NCI-H82 (cell line): Measurements from ENCODE around the gene PLEKHD1.
"Not testable (repeated sequence)": the region's sequence is repeated elsewhere in the genome, so short reads cannot be mapped to it uniquely, and the experiment has no call there.

Source experiments
- DNase-seq: peaks from one replicate; lab custom pipeline; 2025; lab: John Stamatoyannopoulos, UW

The PLEKHD1 gene

DNA sequence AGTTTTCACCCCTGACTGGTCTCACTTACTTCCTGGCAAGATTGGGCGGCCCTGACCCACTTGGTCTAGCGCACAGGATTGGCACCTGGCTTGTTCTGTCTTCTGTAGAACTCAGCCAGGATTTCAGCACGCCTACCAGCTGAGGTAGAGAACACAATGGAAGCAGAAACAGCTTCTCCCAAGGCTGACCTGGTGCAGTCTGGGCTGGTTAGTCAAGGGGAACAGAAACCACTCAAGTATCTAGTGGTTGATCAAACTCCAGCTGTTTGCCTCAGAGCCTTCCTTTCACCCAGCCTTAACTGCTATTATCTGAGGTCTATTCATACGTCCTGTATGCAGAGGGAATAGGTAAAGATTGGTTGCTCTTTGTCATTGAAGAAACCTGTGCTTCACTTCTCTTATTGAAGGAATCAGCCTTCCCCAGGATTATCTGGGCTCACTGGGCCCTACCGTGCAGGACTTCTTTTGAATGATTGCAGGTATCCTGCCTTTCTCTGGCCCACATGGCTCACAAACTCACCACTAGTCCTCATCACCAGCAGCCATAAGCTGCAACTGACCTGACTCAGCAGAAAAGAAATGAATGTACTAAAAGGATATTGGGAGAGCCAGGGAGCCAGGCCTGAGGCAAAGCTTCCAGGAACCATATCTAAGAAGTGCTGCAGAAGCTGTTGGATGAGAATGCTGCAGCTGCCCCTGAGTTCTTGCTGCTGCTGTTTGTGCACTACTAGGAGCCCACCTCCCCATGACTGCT is 2.5 kb upstream of the PLEKHD1 start:
- no peak for DNase-seq

DNA sequence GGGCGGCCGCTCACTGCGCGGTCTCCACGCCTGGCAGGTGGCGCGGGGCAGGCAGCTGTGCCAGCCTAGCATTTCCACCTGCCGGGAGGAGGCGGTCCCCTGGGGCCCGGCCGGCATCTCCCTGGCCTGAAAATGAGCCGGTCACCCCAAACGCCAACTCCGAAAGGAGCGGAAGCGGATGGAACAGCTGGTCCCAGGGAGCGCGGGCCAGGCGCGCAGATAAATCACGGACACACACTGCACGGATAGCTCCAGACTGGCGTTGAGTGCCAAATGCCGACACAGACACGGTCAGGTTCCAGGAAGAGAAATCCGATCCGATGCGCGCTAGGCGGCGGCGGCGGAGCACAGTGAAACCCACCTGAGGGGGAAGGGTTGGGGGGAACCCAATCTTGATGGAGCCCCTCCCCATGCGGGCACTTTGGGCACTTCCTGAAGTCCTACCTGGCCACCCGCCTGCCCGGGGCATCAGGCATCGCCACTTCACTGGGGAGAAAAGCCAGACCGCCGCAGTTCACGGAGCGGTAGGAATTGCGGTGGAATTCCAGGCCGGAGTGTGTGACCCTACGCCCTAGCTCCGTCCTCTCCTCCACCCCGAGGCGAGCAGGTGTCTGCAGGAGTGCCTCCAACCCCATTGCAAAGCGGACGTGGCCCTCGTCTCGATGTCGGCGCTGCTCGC is 624 bp upstream of the PLEKHD1 start:
- peak; percentile 12 for DNase-seq

DNA sequence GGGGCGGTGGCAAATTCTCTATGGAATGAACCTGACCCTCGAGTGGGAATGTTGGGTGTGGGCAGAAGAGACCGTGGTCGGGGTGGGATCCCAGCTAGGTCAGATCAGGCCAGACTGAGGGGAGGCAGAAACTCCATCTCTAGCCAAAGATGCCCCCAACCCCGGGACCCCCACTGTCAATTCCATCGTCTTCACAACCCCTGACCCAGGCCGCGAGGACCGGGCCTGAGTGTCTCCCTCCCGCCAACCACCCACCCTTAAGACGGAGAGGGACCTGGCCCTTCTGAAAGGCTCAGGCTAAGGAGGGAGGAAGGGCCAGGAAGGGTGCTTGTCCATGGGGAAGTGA is 760 bp downstream of the PLEKHD1 start:
- no peak for DNase-seq

DNA sequence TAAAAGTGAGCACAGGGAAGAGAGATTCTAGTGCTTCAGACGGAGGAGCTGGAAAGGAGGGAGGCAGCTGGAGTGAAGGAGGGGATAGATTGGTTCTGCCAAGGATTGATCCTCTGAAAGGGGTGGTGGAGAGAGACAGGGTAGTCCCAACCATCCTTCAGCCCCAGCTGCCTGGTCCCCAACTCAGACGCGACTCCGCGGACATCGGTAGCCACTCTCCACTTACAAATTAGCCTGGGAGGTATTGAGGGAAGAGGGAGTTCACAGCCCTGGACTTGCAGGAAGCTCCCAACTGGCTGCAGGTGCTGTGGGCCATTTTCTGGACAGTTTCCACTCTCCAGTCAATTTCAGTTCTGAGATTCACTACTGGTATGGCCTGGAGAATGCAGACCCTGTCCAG is 1.2 kb downstream of the PLEKHD1 start:
- no peak for DNase-seq

DNA sequence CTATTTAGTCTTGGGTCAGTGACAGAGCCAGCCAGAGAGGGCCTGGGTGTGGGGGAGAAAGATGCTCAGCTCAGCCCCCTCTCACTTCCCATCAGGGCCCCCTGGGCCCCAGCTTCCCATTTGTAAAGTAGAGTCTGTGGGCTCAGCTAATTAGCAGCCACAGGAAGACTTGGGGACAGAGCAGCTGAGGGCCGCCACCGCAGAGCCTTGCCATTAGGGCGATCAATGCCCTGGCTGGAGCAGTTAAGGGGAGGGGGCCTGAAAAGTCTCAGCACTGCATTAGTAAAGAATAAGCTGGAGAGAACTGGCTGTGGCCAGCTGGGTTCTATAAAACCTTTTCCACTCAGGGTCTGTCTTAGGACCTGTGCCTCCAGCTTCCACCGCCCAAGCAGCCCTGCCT is 2.7 kb downstream of the PLEKHD1 start:
- DNase-seq: no peak

DNA sequence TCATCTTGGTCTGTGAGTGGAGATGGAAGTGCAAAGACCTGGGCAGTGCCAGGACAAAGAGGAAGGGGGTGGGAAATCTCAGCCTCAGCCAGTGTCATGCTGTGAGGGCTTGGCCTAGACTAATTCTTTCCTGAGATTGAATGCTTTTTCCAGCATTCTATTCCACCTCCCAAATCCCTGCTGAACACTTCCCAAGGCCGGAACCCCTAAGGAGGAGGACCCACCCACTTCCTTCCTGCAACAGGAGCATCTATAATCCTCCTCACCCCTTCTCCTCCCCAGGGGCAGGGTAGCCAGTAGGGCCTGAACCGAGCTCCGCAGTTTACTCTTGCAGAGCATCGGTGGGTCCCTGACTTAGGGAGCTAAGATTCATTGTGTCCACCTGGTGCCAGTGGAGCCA is 3.2 kb downstream of the PLEKHD1 start:
- no peak for DNase-seq

DNA sequence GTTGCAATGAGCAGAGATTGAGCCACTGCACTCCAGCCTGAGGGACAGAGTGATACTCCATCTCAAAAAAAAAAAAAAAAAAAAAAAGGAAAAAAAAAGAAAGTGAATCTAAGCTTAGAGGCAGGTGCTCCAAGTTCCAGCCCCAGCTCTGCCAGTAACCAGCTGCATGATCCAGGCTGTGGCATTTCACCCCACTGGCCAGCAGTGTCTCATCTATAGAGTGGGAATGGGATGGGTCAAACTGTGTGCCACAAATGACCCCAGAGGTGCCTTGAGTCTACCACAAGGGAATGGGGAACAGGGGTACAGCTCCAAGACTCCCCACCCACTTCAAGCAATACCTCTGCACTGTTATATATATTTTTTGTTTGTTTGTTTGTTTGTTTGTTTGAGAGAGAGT is 5.0 kb downstream of the PLEKHD1 start:
- DNase-seq: no peak

DNA sequence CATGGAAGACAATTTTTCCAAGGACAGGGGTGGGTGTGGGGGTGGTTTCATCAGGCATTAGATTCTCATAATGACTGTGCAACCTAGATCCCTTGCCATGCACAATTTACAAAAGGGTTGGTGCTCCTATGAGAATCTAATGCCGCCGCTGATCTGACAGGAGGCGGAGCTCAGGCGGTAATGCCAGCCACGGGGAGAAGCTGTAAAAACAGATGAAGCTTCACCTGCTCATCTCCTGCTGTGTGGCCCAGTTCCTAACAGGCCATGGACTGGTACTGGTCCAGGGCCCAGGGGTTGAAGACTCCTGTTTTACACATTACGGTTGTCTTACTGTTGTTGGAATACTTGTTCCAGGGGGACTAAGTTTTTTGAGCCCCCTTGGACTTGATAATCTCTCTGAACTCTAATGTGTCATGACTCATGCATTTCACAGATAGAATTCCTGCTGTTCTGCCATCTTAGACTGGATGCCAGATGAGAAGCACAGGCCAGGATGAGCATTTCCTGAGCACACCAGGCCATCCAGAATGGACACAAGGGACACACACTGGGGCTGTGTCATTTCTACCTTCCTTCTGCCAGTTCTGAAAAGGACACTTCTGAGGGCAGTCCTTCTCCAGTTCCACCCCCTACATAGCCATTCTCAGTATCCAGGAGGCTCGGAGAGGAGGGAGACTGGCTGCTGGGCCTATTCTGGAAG is 5.8 kb downstream of the PLEKHD1 start:
- no peak for DNase-seq

DNA sequence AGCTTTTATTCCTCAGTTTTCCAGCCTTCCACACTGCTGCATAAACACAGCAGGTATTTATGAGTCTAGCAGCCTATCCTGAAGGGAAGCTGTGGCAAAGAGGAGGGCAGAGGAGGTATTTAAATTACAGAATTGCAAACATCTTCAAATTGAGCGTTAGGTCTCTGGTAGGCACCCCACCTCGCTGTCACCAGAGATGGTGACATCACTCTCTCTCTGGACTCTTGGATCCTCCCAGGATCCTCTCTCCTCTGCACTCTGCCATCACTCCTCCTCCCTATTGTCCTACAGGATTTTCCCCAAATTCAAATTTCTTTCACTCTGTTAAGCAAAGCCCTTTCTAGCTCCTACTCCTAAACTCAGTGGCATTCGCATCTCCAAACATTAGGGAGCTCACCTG is 6.7 kb downstream of the PLEKHD1 start:
- no peak for DNase-seq

DNA sequence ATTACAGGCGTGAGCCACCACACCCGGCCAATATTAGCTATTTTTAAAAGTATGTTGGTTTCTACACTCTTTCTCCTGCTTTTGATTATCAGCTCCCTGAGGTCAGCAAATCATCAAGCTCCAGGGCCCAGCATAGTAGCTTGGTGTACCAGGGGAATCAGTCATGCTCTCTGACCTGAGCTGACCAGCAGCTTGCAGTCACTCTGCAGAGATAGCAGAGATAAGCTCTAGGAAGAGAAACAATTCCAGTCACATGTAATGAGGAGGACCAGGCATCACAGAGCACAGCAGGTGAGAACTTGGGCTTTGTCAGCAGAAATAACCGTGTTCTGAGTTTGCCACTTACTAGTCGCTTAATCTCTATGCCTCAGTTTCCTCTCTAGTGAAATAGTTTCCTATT is 8.5 kb downstream of the PLEKHD1 start:
- no peak for DNase-seq

DNA sequence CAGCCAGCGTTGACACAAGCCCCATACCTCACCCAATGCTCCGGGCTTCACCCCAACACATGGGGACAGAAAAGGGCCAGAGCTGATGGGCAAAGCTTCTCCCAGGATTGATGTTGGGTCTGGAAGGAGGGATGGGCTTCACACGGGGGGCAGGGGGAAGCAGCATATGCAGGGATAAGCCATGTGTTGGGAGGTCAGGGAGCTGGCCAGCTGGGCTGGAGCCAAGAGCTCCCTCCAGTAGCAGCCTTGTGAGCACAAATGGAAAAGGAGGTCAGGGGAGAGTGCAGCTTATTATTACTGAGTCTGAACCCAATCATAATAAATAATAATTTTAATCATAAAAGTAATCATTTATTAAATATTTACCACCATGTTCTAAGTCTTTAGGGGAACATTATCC is 9.3 kb downstream of the PLEKHD1 start:
- no peak for DNase-seq

DNA sequence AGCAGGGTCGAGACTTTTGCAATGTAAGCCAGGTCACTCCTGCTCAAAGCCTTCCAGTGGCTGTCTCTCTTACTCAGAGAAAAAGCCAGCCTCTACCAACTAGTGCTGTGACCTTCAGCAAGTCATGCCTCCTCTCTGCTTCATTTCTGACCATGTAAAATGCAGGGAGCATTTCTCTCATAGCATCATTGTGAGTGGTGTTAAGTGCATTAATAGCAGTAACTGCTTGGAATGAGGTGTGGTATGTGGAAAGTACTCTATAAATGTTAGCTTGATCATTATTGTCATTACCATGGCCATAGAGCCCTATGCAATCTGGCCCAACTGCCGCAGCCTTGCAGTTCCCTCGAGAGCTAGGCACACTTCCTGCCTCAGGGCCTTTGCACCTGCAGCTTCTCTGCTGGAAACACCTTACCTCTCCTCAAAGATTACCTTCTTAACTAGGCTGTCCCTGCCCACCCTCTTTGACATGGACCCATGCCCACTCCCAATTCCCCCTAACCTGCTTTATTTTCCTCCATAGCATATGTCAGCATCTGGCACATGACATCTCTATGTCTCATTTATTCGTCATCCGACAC is 10.9 kb downstream of the PLEKHD1 start:
- DNase-seq: no peak

DNA sequence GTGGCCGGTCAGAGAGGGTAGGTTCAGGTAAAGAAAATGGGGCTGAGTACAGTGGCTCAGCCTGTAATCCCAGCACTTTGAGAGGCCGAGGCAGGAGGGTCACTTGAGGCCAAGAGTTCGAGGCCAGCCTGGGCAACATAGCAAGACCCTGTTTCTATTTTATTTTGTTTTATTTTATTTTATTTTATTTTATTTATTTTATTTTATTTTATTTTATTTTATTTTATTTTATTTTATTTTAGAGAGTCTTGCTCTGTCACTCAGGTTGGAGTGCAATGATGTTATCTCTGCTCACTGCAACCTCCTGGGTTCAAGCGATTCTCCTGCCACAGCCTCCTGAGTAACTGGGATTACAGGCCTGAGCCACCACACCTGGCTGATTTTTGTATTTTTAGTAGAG is 13.3 kb downstream of the PLEKHD1 start:
- DNase-seq: not testable (repeated sequence)

DNA sequence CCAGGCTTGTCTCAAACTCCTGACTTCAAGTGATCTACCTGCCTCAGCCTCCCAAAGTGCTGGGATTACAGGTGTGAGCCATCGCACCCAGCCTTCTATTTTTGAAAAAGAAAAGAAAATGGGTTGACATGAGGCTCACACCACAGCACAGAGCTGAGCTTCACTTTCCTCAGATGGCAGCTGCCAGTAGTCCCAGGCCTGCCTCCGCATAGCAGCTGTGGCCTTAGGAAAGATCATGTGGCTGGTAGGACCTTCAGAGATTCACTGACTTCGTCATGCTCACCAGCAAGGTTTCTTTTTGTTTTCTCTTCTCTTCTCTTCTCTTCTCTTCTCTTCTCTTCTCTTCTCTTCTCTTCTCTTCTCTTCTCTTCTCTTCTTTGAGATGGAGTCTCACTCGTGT is 13.8 kb downstream of the PLEKHD1 start:
- DNase-seq: not testable (repeated sequence)

DNA sequence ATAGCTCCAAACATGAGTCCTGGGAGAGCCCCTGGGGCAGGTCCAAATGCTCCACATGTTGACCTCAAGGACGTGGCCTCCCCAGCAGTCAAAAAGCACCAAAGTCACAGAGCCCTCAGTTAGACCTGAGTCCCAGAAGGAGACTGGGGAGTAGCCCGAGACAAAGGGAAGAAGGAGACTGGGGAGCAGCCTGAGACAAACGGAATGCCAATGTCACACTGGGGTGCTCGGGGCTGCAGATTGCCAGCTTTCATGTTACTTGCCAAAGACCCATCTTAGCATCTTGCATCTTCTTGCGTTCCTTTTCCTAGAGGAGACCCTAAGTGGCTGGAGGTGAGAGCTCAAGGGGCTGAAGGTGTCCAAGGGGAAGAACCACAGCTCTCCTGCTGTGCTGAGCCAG is 14.9 kb downstream of the PLEKHD1 start:
- no peak for DNase-seq

DNA sequence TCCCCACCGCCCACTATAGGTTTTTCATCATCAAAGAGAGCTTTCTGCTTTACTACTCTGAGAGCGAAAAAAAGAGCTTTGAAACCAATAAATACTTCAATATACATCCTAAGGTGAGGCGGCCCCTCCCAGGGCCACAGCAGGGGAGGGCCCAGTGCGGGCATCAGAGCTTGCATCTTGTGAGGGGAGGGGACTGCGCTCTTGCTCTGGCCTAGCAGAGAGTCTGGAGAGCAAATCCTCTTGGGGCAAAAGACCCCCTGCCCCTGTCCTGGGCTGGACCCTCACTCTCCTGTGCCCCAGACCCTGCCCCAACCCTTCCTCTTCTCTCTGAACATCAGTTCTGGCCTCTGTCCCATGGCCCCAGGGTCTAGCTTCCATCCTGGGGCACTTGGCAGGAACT is 15.6 kb downstream of the PLEKHD1 start:
- DNase-seq: no peak

DNA sequence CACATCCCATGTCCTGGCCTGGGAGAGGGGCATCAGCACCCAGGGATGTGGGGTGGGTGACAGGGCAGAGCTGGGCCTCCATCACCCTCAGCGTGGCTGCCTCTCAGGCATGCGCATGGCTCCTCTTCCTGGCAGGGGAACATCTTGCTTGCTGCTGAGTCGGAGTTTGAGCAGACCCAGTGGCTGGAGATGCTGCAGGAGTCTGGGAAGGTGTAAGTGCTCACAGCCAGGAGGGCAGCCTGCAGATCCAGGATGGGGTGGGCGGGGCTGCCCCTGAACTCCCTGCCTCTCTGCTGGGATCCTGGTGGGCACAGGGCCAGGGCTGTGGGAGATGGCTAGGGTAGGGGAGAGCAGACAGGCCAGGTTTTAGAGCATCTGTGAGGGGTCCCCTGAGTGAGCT is 16.2 kb downstream of the PLEKHD1 start:
- no peak for DNase-seq

DNA sequence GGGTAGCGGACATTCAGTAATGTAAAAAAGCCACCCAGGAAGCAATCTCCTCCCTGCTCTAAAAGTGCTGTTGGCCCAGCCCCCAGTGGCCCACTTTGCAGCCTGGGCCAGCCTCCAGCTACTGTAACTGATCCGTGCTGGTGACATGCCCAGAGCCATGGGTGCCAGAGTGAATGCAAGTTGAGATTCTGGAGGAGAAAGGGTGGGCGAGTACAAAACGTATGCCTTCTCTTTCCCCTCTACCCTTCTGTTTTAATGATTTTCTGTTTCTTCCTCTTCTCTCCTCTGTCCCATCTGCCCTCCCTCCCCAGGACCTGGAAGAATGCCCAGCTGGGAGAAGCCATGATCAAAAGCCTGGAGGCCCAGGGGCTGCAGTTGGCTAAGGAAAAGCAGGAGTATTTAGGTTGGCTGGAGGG is 16.9 kb downstream of the PLEKHD1 start:
- DNase-seq: no peak

DNA sequence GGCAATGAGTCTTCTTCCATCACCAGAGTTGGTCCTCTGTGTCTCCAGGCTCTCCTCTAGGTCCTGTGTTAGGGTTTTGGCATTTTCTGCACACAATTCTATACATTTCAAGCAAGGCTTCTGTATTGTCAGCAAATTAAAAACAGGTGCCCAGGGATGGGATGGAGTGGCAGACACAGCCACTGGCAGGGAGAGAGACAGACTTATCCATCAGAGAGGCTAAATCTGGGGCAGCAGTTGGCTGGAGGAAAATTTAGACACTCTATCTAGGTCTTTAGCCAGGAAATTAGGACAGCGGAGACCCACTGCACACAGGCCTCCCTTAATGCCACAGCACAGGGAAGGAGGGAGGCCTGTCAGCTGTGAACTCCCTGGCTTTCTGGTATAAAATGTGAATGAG is 20.2 kb downstream of the PLEKHD1 start:
- no peak for DNase-seq

DNA sequence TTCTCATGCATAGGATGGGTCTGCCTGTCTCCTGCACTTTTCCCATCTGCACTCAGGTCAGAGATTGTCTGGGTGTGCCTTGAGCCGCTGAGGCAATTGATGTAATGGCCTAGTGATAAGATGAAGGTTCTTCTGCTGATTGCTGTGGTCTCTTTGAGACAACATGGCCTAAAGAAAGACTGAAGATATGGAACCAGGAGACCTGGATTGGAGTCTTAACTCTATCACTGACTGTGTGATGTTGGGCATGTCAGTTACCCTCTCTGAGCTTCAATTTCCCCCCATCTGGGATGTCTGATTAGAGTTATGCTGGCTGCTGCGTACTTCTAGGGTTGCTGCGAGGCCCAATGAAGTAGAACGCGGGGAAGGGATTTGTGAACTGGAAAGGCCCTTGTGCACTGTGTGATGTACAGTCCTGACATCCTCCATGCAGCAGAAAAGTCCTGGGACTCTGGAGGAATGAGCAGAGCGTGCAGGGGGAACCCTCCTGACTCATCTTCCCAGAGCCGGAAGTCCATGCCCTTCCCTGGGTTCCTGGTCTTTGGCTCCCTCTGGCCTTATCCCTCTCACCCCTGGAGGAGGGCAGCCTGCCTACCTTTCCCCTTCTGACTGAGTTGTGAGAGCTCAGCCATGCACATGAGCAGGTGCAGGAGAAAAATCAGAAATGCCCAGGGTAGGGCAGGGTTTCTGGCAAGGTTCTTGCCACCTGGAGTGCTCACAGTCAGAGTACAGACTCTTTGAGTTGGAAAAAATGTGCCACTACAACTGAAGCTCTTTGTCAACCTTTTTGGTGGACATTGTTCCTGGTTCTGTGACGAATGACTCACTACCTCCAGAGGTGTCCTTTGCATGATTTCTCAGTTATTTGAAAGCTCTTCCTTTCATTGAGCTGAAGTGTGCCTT is 21.1 kb downstream of the PLEKHD1 start:
- no peak for DNase-seq

DNA sequence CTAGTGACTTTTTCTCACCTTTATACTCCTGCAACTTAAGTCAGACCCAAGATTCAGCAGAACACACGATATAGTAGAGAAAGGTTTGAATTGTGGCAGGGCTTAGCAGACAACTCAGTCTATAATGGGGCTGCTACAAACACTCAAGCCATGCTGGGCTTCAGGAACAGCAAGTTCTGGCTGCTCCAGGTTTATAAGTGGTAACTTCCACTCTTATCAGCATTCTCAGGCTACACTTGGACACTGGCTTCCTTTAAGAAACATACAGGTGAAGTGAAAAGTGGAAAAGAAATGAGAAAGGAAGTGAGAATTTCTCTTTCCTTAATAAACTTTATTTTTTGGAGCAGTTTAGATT is 21.7 kb downstream of the PLEKHD1 start:
- DNase-seq: no peak
